ENCODE measurements around the gene PDIA5.

PDIA5 gene

DNA sequence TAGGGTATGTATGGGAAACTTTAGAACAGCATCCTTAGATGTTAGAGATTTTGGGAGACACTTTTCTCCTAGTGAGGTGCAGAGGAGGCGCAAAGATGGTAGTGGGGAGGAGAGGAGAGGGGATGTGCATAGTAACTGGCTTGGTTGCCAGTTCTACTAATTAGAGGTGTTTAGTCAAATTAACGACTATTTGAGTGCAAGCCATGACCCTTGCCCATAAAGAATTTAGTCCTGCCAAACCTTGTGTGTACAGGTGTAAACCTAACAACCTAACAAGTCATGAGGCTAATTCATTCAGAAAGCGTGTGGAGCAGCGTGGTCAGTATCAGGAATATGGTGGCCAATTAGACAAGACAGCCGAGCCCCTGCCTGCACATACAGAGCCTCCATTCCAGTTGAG is 72.7 kb downstream of the PDIA5 start:
- DNase-seq (ENCODE audit: low read depth) = no peak
- H3K4me3 ChIP-seq (replicated peaks; ENCODE audit: low read depth, low read length) = no peak overlapping the region
- TF ChIP-seq, protein P1, sequence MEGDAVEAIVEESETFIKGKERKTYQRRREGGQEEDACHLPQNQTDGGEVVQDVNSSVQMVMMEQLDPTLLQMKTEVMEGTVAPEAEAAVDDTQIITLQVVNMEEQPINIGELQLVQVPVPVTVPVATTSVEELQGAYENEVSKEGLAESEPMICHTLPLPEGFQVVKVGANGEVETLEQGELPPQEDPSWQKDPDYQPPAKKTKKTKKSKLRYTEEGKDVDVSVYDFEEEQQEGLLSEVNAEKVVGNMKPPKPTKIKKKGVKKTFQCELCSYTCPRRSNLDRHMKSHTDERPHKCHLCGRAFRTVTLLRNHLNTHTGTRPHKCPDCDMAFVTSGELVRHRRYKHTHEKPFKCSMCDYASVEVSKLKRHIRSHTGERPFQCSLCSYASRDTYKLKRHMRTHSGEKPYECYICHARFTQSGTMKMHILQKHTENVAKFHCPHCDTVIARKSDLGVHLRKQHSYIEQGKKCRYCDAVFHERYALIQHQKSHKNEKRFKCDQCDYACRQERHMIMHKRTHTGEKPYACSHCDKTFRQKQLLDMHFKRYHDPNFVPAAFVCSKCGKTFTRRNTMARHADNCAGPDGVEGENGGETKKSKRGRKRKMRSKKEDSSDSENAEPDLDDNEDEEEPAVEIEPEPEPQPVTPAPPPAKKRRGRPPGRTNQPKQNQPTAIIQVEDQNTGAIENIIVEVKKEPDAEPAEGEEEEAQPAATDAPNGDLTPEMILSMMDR (IDR thresholded peaks at IDR 0.05; ENCODE audit: low read length, missing control alignments) = no peak

- no peak overlapping the region for H3K4me3 ChIP-seq (replicated peaks; ENCODE audit: low read depth, low read length)
- no peak for DNase-seq (ENCODE audit: low read depth)
- TF ChIP-seq, protein P1 (IDR thresholded peaks at IDR 0.05; ENCODE audit: low read length, missing control alignments) = no peak
Measured at GRCh38 chr3:123140550-123140949, 73.7 kb downstream of the PDIA5 start.

DNA sequence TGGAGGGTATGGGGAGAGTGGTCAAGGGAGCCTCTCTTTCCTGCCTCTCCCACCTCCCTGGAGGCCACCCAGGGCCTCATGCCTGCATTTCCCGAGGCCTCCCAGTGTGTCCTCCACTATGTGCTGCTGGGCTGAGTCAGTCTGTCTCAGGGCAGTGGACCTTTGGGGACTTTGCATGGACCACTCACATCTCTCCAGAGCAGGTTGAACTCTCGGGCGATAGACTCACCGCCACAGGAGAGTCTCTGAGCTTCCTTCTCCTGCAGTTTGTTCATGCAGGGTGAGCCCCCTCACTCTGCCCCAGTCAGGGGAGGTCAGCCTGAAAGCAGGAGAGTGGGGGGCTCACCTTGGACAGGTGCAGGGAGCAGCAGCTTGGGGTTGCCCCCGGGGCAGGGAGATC is 74.5 kb downstream of the PDIA5 start:
- no peak for DNase-seq (ENCODE audit: low read depth)
- no peak overlapping the region for H3K4me3 ChIP-seq (replicated peaks; ENCODE audit: low read depth, low read length)
- TF ChIP-seq, protein P1 (IDR thresholded peaks at IDR 0.05; ENCODE audit: low read length, missing control alignments) = no peak

GRCh38 chr3:123143669-123144411 is 77.0 kb downstream of the PDIA5 start:
- TF ChIP-seq, protein P1 (IDR thresholded peaks at IDR 0.05; ENCODE audit: low read length, missing control alignments) = no peak
- DNase-seq (ENCODE audit: low read depth) = no peak
- H3K4me3 ChIP-seq (replicated peaks; ENCODE audit: low read depth, low read length) = no peak overlapping the region

- no peak overlapping the region for H3K4me3 ChIP-seq (replicated peaks; ENCODE audit: low read depth, low read length)
- TF ChIP-seq, protein P1 (IDR thresholded peaks at IDR 0.05; ENCODE audit: low read length, missing control alignments) = no peak
- DNase-seq (ENCODE audit: low read depth) = no peak
Measured at GRCh38 chr3:123147754-123148535, 81.1 kb downstream of the PDIA5 start.

DNA sequence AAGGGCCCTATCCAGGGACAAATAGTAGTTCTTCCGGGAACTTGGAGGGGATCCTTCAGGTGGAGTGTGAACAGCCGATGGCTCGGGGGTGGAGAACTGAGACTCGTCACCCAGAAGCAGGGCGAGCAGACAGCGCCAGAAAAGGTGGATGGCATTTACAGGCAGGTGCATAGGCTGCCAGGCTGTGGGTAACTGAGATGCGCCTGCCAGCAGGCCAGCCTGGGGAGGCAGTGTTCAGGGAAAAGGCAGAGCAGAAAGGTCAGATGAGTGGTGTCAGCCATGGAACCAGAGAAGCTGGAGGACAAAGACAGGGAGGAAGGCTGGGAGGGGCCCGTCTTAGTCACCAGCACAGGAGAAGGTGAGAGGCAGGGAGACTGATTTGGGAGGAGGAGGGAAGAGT is 81.9 kb downstream of the PDIA5 start:
- H3K4me3 ChIP-seq (replicated peaks; ENCODE audit: low read depth, low read length) = no peak overlapping the region
- TF ChIP-seq, protein P1 (IDR thresholded peaks at IDR 0.05; ENCODE audit: low read length, missing control alignments) = no peak
- no peak for DNase-seq (ENCODE audit: low read depth)
